Endothelial cell of umbilical vein (primary cell): ENCODE data around the gene RGPD4. TPM values are rescaled to one million over a fixed set of nuclear protein-coding genes. Genes with fewer than 3 reads are reported as not detected.

Experiments
- BruUV-seq: library from RNA; stranded (reverse); fragments of 400-500 nt; replicated peaks from 2 replicates; lab custom pipeline; 2021; lab: Mats Ljungman, UMichigan
- CTCF ChIA-PET: fragments of 300-600, 350-600 bp; sonication (Branson Sonifier 250); formaldehyde crosslinking; loops from one replicate; lab custom pipeline; 2021; ENCODE audit warnings: antibody characterized with exemption, inconsistent platforms; lab: Charles Lee
- POLR2A ChIA-PET: fragments of 300-600, 350-600 bp; sonication (Branson Sonifier 250); formaldehyde crosslinking; loops from one replicate; lab custom pipeline; 2021; ENCODE audit warnings: antibody characterized with exemption, inconsistent platforms; lab: Charles Lee
- DNase-seq: peaks from one replicate; pipeline ENCODE4 v3.0.0-alpha.2; 2011; ENCODE audit warnings: low read depth, low spot score
- FAIRE-seq: peaks from 2 replicates; lab custom pipeline; 2011; peaks lifted over from hg19 to GRCh38; lab: Jason Lieb, UNC
- H2AFZ ChIP-seq: 2 replicates; pipeline ENCODE4 v1.6.0; 2012; ENCODE audit warnings: low read depth, low read length, control low read depth, inconsistent platforms
- H3K27ac ChIP-seq: 2 replicates; pipeline ENCODE4 v1.5.1; 2011; ENCODE audit warnings: low read depth, mild to moderate bottlenecking, control low read depth, low read length, moderate library complexity; ENCODE audit not compliant: insufficient read depth
- H3K27me3 ChIP-seq, 2 experiments: 2 replicates each; pipeline versions ENCODE4 v1.6.0 to v1.6.1; 2011; ENCODE audit warnings: low read length in 2 of 2, mixed read lengths in 1 of 2; ENCODE audit not compliant: control insufficient read depth in 2 of 2, insufficient read depth in 2 of 2
- H3K36me3 ChIP-seq, 2 experiments: 2 replicates in 1 of 2; 3 replicates in 1 of 2; pipeline ENCODE4 v1.5.1; 2011; ENCODE audit warnings: low read length in 2 of 2, mild to moderate bottlenecking in 1 of 2, moderate library complexity in 1 of 2; ENCODE audit not compliant: control insufficient read depth in 2 of 2, insufficient read depth in 2 of 2; ENCODE audit errors: extremely low read depth in 1 of 2
- H3K4me1 ChIP-seq: 3 replicates; pipeline ENCODE4 v1.5.1; 2011; ENCODE audit warnings: mild to moderate bottlenecking, low read length; ENCODE audit not compliant: control insufficient read depth, insufficient read depth; ENCODE audit errors: extremely low read depth
- H3K4me2 ChIP-seq: 2 replicates; pipeline ENCODE4 v1.6.1; 2011; ENCODE audit warnings: low read length, control low read depth, mixed read lengths; ENCODE audit not compliant: insufficient read depth
- H3K4me3 ChIP-seq, 3 experiments: fragments of 200-600 bp in 1 of 3; sonication (generic), shearing (Covaris generic) in 1 of 3; replicated peaks in 1 of 3; 2 replicates each; pipeline ENCODE4 v1.5.1; 2011 to 2016; ENCODE audit warnings: control low read depth in 3 of 3, low read length in 3 of 3, mild to moderate bottlenecking in 2 of 3, inconsistent platforms in 1 of 3, low read depth in 1 of 3, moderate library complexity in 1 of 3; ENCODE audit not compliant: insufficient read depth in 1 of 3
- H3K79me2 ChIP-seq: 2 replicates; pipeline ENCODE4 v1.6.0; 2012; ENCODE audit warnings: low read length, inconsistent platforms; ENCODE audit not compliant: control insufficient read depth, insufficient read depth
- H3K9ac ChIP-seq: replicated peaks from 2 replicates; pipeline ENCODE3; 2011; ENCODE audit warnings: low read length, control low read depth; ENCODE audit not compliant: insufficient read depth; ENCODE audit errors: extremely low read depth
- H3K9me1 ChIP-seq: replicated peaks from 3 replicates; pipeline ENCODE4 v1.6.0; 2011; ENCODE audit warnings: mild to moderate bottlenecking, low read length; ENCODE audit not compliant: control insufficient read depth, insufficient read depth; ENCODE audit errors: extremely low read depth
- H3K9me3 ChIP-seq: replicated peaks from 2 replicates; pipeline ENCODE4 v1.5.1; 2012; ENCODE audit warnings: low read length, inconsistent platforms; ENCODE audit not compliant: control insufficient read depth, insufficient read depth
- H4K20me1 ChIP-seq: replicated peaks from 2 replicates; pipeline ENCODE3; 2011; ENCODE audit warnings: mild to moderate bottlenecking, low read length; ENCODE audit not compliant: control insufficient read depth, insufficient read depth; ENCODE audit errors: extremely low read depth
- CTCF ChIP-seq, 2 donors: IDR thresholded peaks; 1 replicate in 1 of 2; 2 replicates in 1 of 2; pipeline ENCODE4 v1.5.1; 2011; ENCODE audit warnings: low read length in 2 of 2, mild to moderate bottlenecking in 2 of 2, moderate library complexity in 2 of 2, control low read depth in 1 of 2, inconsistent platforms in 1 of 2, low read depth in 1 of 2; ENCODE audit not compliant: insufficient read depth in 1 of 2; ENCODE audit errors: extremely low read depth in 1 of 2
- EZH2 ChIP-seq: IDR thresholded peaks from 2 replicates; pipeline ENCODE4 v1.6.1; 2012; ENCODE audit warnings: borderline replicate concordance, low read depth, mild to moderate bottlenecking, moderate library complexity, low read length, inconsistent platforms; ENCODE audit not compliant: severe bottlenecking
- FOS ChIP-seq: IDR thresholded peaks from 2 replicates; pipeline ENCODE4 v1.6.1; 2011; ENCODE audit warnings: mild to moderate bottlenecking, low read length, moderate library complexity, borderline replicate concordance; ENCODE audit not compliant: insufficient read depth
- GATA2 ChIP-seq: IDR thresholded peaks from 2 replicates; pipeline ENCODE4 v1.7.0; 2011; ENCODE audit warnings: low read depth, mild to moderate bottlenecking, moderate library complexity, mixed read lengths, low read length; ENCODE audit not compliant: insufficient read length, insufficient read depth
- JUN ChIP-seq: IDR thresholded peaks from 2 replicates; pipeline ENCODE4 v1.6.1; 2011; ENCODE audit warnings: borderline replicate concordance, low read depth; ENCODE audit not compliant: insufficient read length, insufficient read depth
- MYC ChIP-seq: IDR thresholded peaks from one replicate; pipeline ENCODE4 v1.6.1; 2011; ENCODE audit warnings: mild to moderate bottlenecking, low read depth, low read length
- POLR2A ChIP-seq: IDR thresholded peaks from 2 replicates; pipeline ENCODE4 v1.6.1; 2012; ENCODE audit warnings: low read depth, mild to moderate bottlenecking, control low read depth, low read length
- POLR2AphosphoS5 ChIP-seq: IDR thresholded peaks from 2 replicates; pipeline ENCODE4 v1.6.1; 2012; ENCODE audit warnings: low read depth, mild to moderate bottlenecking, control low read depth, low read length, moderate library complexity; ENCODE audit not compliant: insufficient read depth
- dilution Hi-C: fragments of 300-500 bp; cut with MboI; formaldehyde crosslinking; loops from one replicate; pipeline ENCODE4 v1.15.0; 2019; ENCODE audit warnings: low sequenced_read_pairs; ENCODE audit not compliant: extremely low pct_ligation_motif_present
- intact Hi-C: fragments of 100-400 bp; cut with micrococcal nuclease; formaldehyde crosslinking; loops from one replicate; pipeline ENCODE4 v1.10.0; 2022
- polyA plus RNA-seq, 4 experiments: library from polyadenylated mRNA; depleted of rRNA in 3 of 4; stranded (reverse) in 3 of 4; unstranded in 1 of 4; fragments of >200 nt; gene quantifications; 2 replicates each; pipeline versions ENCODE4 v1.2.1 to v1.2.3, GENCODE V29; 2011 to 2012; ENCODE audit warnings: missing spikeins in 1 of 4
- total RNA-seq: library from RNA; stranded (reverse); gene quantifications from 2 replicates; pipeline ENCODE4 v1.2.3, GENCODE V29; 2021
- TF ChIP-seq, protein P1 (sequence below): IDR thresholded peaks from 2 replicates; pipeline ENCODE4 v1.6.1; 2011; ENCODE audit not compliant: insufficient read depth, insufficient read length

Gene RGPD4
- total and polyA plus RNA-seq, 2 donors (not counting 3 experiments of a cell fraction or from before 2014, with no cell fraction given): not detected

- H3K79me2 ChIP-seq: no peaks in the 10 kb centered on the region
- POLR2A ChIA-PET: no interaction called here
- no peak for FAIRE-seq
These were observed 40.9 kb upstream of the RGPD4 start for GRCh38 chr2:107785756-107786155.

DNA sequence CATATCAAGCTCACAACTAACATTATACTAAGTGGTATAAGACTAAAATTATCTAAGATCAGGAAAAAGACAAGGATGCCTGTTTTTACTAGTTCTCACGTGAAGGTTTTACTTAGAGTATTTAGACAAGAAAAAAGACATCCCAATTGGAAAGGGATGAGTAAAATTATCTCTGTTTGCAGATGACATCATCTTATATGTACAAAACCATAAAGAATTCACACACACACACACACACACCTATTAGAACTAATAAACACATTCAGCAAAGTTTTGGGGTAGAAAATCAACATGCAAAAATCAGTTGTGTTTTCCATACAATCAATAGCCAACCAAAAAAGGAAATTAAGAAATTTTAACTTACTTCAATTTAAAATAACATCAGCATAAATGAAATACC, 35.9 kb upstream of the RGPD4 start:
- dilution Hi-C loops: no loop called here
- Histone ChIP-seq H2AFZ (no peak overlapping the region), H3K9me3 (no peaks in the 10 kb centered on the region), H3K27ac (no peak overlapping the region), H3K36me3 (no peaks in the 10 kb centered on the region), H3K4me1 (no peaks in the 10 kb centered on the region), H3K79me2 (no peaks in the 10 kb centered on the region), H3K9me1 (no peaks in the 10 kb centered on the region), H3K4me2 (no peak overlapping the region), H4K20me1 (no peaks in the 10 kb centered on the region), H3K27me3 (no peaks in the 10 kb centered on the region), H3K9ac (no peak overlapping the region), H3K4me3 (no peak overlapping the region)
- ChIA-PET CTCF (no interaction called here), POLR2A (no interaction called here)
- intact Hi-C loops: no loop called here
- FAIRE-seq (no peak), DNase-seq (no peak)
- BruUV-seq: no TSS peak
- TF ChIP-seq, protein P1, sequence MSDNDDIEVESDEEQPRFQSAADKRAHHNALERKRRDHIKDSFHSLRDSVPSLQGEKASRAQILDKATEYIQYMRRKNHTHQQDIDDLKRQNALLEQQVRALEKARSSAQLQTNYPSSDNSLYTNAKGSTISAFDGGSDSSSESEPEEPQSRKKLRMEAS: no peak
- TF ChIP-seq POLR2AphosphoS5: no peak
- TF ChIP-seq GATA2: no peak
- TF ChIP-seq MYC: no peak
- TF ChIP-seq JUN: no peak
- TF ChIP-seq CTCF (IDR thresholded peaks at IDR 0.05; ENCODE audit: extremely low read depth in 1 of 2, insufficient read depth in 1 of 2, low read depth in 1 of 2, low read length in 2 of 2): no peak
- no peak for TF ChIP-seq POLR2A
- TF ChIP-seq EZH2: no peak
- no peak for TF ChIP-seq FOS

More at GRCh38 chr2:107785756-107786155, 40.9 kb upstream of the RGPD4 start:
- CTCF ChIA-PET: no interaction called here
- no TSS peak for BruUV-seq
- no peak overlapping the region for H3K4me2 ChIP-seq
- H3K9ac ChIP-seq: no peak overlapping the region
- no peak for DNase-seq
- dilution Hi-C loops: no loop called here
- H3K4me3 ChIP-seq: no peak overlapping the region
- no peaks in the 10 kb centered on the region for H4K20me1 ChIP-seq
- intact Hi-C loops: no loop called here
- peaks cover 5% of the 10 kb centered on the region for H3K9me3 ChIP-seq
- TF ChIP-seq, protein P1: no peak
- no peaks in the 10 kb centered on the region for H3K27me3 ChIP-seq
- H3K27ac ChIP-seq: no peak overlapping the region
- no peaks in the 10 kb centered on the region for H3K4me1 ChIP-seq
- no peaks in the 10 kb centered on the region for H3K36me3 ChIP-seq
- H3K9me1 ChIP-seq: no peaks in the 10 kb centered on the region
- no peak overlapping the region for H2AFZ ChIP-seq
